Measurements from ENCODE around the gene HMX1. TPM values are rescaled to one million over a fixed set of nuclear protein-coding genes. Genes with fewer than 3 reads are reported as not detected.

The HMX1 gene
- total RNA-seq, 3 donors from 2014 or later, result not detected

GRCh38 chr4:8853249-8853648 is 18.4 kb downstream of the HMX1 start:
- H3K27me3 ChIP-seq, result peaks cover 3 to 97% of the 10 kb centered on the region in 2 donors
- H3K36me3 ChIP-seq, result no peaks in the 10 kb centered on the region
- H3K4me3 ChIP-seq, result no peak overlapping the region
- TF ChIP-seq POLR2A (IDR thresholded peaks at IDR 0.05), result no peak
- TF ChIP-seq POLR2AphosphoS5 (IDR thresholded peaks at IDR 0.05), result no peak
- TF ChIP-seq, protein P1, sequence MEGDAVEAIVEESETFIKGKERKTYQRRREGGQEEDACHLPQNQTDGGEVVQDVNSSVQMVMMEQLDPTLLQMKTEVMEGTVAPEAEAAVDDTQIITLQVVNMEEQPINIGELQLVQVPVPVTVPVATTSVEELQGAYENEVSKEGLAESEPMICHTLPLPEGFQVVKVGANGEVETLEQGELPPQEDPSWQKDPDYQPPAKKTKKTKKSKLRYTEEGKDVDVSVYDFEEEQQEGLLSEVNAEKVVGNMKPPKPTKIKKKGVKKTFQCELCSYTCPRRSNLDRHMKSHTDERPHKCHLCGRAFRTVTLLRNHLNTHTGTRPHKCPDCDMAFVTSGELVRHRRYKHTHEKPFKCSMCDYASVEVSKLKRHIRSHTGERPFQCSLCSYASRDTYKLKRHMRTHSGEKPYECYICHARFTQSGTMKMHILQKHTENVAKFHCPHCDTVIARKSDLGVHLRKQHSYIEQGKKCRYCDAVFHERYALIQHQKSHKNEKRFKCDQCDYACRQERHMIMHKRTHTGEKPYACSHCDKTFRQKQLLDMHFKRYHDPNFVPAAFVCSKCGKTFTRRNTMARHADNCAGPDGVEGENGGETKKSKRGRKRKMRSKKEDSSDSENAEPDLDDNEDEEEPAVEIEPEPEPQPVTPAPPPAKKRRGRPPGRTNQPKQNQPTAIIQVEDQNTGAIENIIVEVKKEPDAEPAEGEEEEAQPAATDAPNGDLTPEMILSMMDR (IDR thresholded peaks at IDR 0.05), result no peak
- DNase-seq (ENCODE audit: low spot score in 2 of 2), result no peak
- no peaks in the 10 kb centered on the region for H3K4me1 ChIP-seq
- intact Hi-C loops (cut with DNase I; ENCODE audit: low total_unique reads), result no loop called here
- peaks cover 0 to 6% of the 10 kb centered on the region in 2 donors for H3K9me3 ChIP-seq
- H3K27ac ChIP-seq, result no peak overlapping the region

DNA sequence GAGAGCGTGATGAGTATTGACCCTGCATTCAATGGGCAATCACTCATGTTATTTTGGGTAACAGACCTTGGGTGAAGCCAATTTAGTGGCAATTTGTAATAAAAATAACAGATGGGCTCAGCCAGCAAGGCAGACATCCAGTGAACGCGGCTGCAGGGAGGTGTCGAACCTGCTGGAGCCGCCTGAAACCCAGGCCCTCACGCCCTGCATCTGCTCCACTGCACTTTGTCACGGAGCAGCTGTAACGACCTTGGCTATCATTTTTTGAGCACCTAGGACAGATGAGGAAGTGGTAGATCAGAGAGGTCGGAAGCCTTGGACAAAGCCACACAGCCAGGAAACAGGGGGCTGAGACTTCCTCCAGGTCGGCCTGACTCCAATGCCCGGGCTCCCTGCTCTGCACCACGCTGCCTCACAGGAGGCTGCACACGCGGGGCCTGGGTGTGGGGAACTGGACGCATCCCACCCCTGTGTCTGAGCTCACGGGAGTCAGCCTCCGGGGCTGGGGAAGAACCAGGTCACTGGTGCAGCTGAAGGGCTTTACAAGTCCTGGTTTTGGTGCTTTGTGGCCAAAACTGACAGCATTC is 19.4 kb downstream of the HMX1 start:
- H3K9me3 ChIP-seq, result peaks cover 0 to 6% of the 10 kb centered on the region in 2 donors
- H3K4me3 ChIP-seq, result no peak overlapping the region
- DNase-seq (ENCODE audit: low spot score in 2 of 2), result no peak
- peaks cover 3 to 96% of the 10 kb centered on the region in 2 donors for H3K27me3 ChIP-seq
- no peaks in the 10 kb centered on the region for H3K4me1 ChIP-seq
- TF ChIP-seq POLR2A (IDR thresholded peaks at IDR 0.05) (no peak), POLR2AphosphoS5 (IDR thresholded peaks at IDR 0.05) (no peak)
- TF ChIP-seq, protein P1 (IDR thresholded peaks at IDR 0.05), result no peak
- H3K27ac ChIP-seq, result no peak overlapping the region
- intact Hi-C loops (cut with DNase I; ENCODE audit: low total_unique reads), result no loop called here
- no peaks in the 10 kb centered on the region for H3K36me3 ChIP-seq

DNA sequence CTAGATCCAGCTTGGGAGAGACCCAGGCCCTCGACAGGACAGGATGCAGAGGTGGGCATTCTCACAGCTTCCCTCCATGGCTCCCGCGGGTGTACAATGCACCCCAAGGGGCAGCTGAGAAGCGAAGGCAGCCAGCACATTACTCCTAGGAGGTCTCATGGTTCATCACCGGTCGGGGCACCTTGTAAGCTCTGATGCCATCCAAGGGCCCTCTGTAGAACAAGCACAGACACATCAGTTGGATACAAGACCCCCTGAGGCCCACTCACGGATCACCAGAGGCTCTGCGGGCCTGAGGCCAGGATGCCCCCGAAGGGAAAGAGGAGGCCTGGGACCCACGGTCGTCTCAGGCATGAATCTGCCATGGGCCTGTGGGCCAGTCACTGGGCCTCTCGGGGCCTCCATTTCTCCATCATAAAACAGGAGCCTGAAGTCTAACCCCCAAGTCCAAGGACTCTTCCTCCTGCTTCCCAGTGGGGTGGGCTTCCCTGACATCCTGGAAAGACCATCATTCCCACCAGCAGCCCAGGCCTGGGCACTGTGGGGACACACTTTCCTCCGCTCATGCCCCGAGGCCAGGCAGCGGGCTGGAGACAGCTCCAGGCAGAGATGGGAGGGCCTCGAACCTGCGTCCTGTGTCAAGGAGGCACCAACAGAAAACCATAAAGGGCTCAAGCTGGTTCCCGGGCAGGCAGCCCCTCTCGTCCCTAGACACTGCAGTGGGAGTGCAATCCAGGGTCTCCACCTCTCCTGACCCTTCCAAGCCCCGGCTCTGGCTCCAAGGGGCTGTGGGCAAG is 20.1 kb downstream of the HMX1 start:
- DNase-seq (ENCODE audit: low spot score in 2 of 2), result no peak
- Histone ChIP-seq H3K4me1 (no peaks in the 10 kb centered on the region), H3K4me3 (no peak overlapping the region), H3K27ac (no peak overlapping the region), H3K9me3 (peaks cover 0 to 6% of the 10 kb centered on the region in 2 donors), H3K36me3 (no peaks in the 10 kb centered on the region), H3K27me3 (peaks cover 3 to 96% of the 10 kb centered on the region in 2 donors)
- TF ChIP-seq, protein P1 (IDR thresholded peaks at IDR 0.05), result no peak
- TF ChIP-seq POLR2A (IDR thresholded peaks at IDR 0.05), result no peak
- no peak for TF ChIP-seq POLR2AphosphoS5 (IDR thresholded peaks at IDR 0.05)
- intact Hi-C loops (cut with DNase I; ENCODE audit: low total_unique reads), result no loop called here

DNA sequence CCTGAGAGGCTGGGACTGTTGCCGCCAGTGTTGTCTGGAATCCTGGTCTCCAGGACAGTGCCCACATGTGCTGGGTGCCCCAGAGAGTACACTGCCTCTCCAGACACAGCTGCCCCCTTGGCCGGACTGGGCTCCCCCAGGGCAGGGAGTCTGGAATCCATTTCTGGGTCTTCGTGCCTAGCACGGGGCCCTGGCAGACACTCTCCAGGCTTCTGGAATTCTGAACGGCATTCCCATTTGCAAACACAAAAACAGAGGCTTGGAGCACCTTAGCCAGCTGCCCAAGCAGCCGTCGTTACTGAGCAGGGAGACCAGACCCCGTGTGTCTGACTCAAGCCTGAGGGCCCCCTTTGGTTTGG is 20.8 kb downstream of the HMX1 start:
- DNase-seq (ENCODE audit: low spot score in 2 of 2), result no peak
- intact Hi-C loops (cut with DNase I; ENCODE audit: low total_unique reads), result no loop called here
- H3K27me3 ChIP-seq, result peaks cover 3 to 96% of the 10 kb centered on the region in 2 donors
- H3K4me3 ChIP-seq, result no peak overlapping the region
- no peaks in the 10 kb centered on the region for H3K4me1 ChIP-seq
- TF ChIP-seq, protein P1 (IDR thresholded peaks at IDR 0.05), result no peak
- TF ChIP-seq POLR2A (IDR thresholded peaks at IDR 0.05) (no peak), POLR2AphosphoS5 (IDR thresholded peaks at IDR 0.05) (no peak)
- H3K9me3 ChIP-seq, result peaks cover 0 to 6% of the 10 kb centered on the region in 2 donors
- H3K36me3 ChIP-seq, result no peaks in the 10 kb centered on the region
- no peak overlapping the region for H3K27ac ChIP-seq

All from breast epithelium (tissue), 4 donors.